Peyer's patch (tissue), 4 donors: ENCODE results near the gene ZPBP.

ENCODE experiments used
- CTCF ChIP-seq, 6 experiments: fragments of 450-650 bp in 4 of 6; fragments of 200-600 bp in 2 of 6; sonication (generic) in 1 of 6; IDR thresholded peaks; one replicate each; pipeline ENCODE4 v1.5.1; 2017 to 2019; ENCODE audit warnings: antibody characterized with exemption in 6 of 6, mild to moderate bottlenecking in 3 of 6, moderate library complexity in 1 of 6
- POLR2A ChIP-seq, 2 donors: fragments of 450-650 bp; IDR thresholded peaks; one replicate each; pipeline ENCODE4 v1.5.1; 2017; ENCODE audit warnings: antibody characterized with exemption in 2 of 2, mild to moderate bottlenecking in 2 of 2, moderate library complexity in 2 of 2

- no peak for TF ChIP-seq CTCF (IDR thresholded peaks at IDR 0.05)
- no peak for TF ChIP-seq POLR2A (IDR thresholded peaks at IDR 0.05)
These were observed 45.1 kb upstream of the ZPBP start for GRCh38 chr7:50138101-50138500.
